Measurements from ENCODE around the gene CEBPG.

GRCh38 chr19:33343301-33343700 lies 30.2 kb upstream of the CEBPG start:
- no peak for TF ChIP-seq CTCF (IDR thresholded peaks at IDR 0.05)
- no peak for TF ChIP-seq EP300 (IDR thresholded peaks at IDR 0.05)
- TF ChIP-seq POLR2A (IDR thresholded peaks at IDR 0.05) = no peak
